K562 (cell line): Measurements from ENCODE around the gene MAP1LC3A. TPM values are rescaled to one million over a fixed set of nuclear protein-coding genes. Genes with fewer than 3 reads are reported as not detected.
"Not testable (repeated sequence)": the region's sequence is repeated elsewhere in the genome, so short reads cannot be mapped to it uniquely, and the experiment has no call there.

Experiments used
- ATAC-seq: fragments of 200-7000 bp; cut with Tn5 transposase; 3 replicates; pipeline ENCODE4 v1.9.1; 2020; ENCODE audit warnings: moderate library complexity
- BruUV-seq: library from RNA; stranded (reverse); fragments of 400-500 nt; replicated peaks from 2 replicates; lab custom pipeline; 2021; lab: Mats Ljungman, UMichigan
- CTCF ChIA-PET: fragments of 300-600 bp; formaldehyde crosslinking; extraction: SDS; loops from one replicate; lab custom pipeline; 2021; ENCODE audit warnings: low intra/inter-chr PET ratio; lab: Yijun Ruan, JAX
- POLR2A ChIA-PET: fragments of 300-600, 350-650 bp; sonication (Branson Sonifier 250); formaldehyde crosslinking; extraction: SDS; loops from one replicate; lab custom pipeline; 2021; ENCODE audit warnings: antibody characterized with exemption, inconsistent platforms; lab: Yijun Ruan, JAX
- DNase-seq, 4 experiments: peaks; one replicate each; pipeline versions ENCODE4 v3.0.0 to v3.0.0-alpha.2; 2011 to 2018; ENCODE audit warnings: low spot score in 3 of 4, mixed read lengths in 3 of 4; ENCODE audit errors: extremely low read depth in 1 of 4
- FAIRE-seq: peaks from 2 replicates; lab custom pipeline; 2011; peaks lifted over from hg19 to GRCh38; lab: Jason Lieb, UNC
- H2AFZ ChIP-seq: 2 replicates; pipeline ENCODE4 v1.6.0; 2011; ENCODE audit warnings: low read depth, low read length, control low read depth, inconsistent platforms
- H3K27ac ChIP-seq: fragments of 200-600 bp; 3 replicates; pipeline ENCODE4 v1.8.0; 2011; ENCODE audit warnings: low read depth, mild to moderate bottlenecking, control low read depth, inconsistent platforms, low read length, moderate library complexity, mixed read lengths; ENCODE audit errors: extremely low read depth
- H3K27me3 ChIP-seq, 2 experiments: fragments of 300-600 bp in 1 of 2; 2 replicates in 1 of 2; 3 replicates in 1 of 2; pipeline versions ENCODE4 v1.6.0 to v1.8.0; 2011; ENCODE audit warnings: inconsistent platforms in 2 of 2, low read length in 2 of 2, mild to moderate bottlenecking in 1 of 2, mixed read lengths in 1 of 2, moderate library complexity in 1 of 2; ENCODE audit not compliant: control insufficient read depth in 2 of 2, insufficient read depth in 2 of 2
- H3K36me3 ChIP-seq: fragments of 300-600 bp; 3 replicates; pipeline ENCODE4 v1.8.0; 2011; ENCODE audit warnings: mild to moderate bottlenecking, low read length, inconsistent platforms; ENCODE audit not compliant: control insufficient read depth, insufficient read depth
- H3K4me1 ChIP-seq, 2 experiments: fragments of 200-600 bp in 1 of 2; replicated peaks in 1 of 2; 2 replicates in 1 of 2; 3 replicates in 1 of 2; pipeline versions ENCODE4 v1.5.1 to v1.8.0; 2011; ENCODE audit warnings: inconsistent platforms in 2 of 2, low read length in 2 of 2, mild to moderate bottlenecking in 1 of 2, mixed read lengths in 1 of 2, moderate library complexity in 1 of 2; ENCODE audit not compliant: control insufficient read depth in 2 of 2, insufficient read depth in 2 of 2
- H3K4me2 ChIP-seq: 2 replicates; pipeline ENCODE4 v1.6.1; 2011; ENCODE audit warnings: low read length, control low read depth, inconsistent platforms, mixed read lengths; ENCODE audit not compliant: insufficient read depth
- H3K4me3 ChIP-seq: fragments of 200-600 bp; sonication (generic), shearing (Covaris generic); 2 replicates; pipeline ENCODE4 v1.5.1; 2016; ENCODE audit warnings: control low read depth, inconsistent platforms
- H3K79me2 ChIP-seq: fragments of 200-600 bp; 3 replicates; pipeline ENCODE4 v1.8.0; 2011; ENCODE audit warnings: low read length, inconsistent platforms; ENCODE audit not compliant: control insufficient read depth, insufficient read depth
- H3K9ac ChIP-seq, 2 experiments: 2 replicates each; pipeline versions ENCODE4 v1.6.0 to v1.6.1; 2011; ENCODE audit warnings: low read depth in 2 of 2, low read length in 2 of 2, control low read depth in 1 of 2, inconsistent platforms in 1 of 2, mild to moderate bottlenecking in 1 of 2, mixed read lengths in 1 of 2; ENCODE audit not compliant: insufficient read depth in 1 of 2
- H3K9me1 ChIP-seq: one replicate; pipeline ENCODE4 v1.6.0; 2011; ENCODE audit warnings: inconsistent platforms, mild to moderate bottlenecking, low read length, moderate library complexity; ENCODE audit not compliant: control insufficient read depth, insufficient read depth
- H3K9me3 ChIP-seq: replicated peaks from 2 replicates; pipeline ENCODE4 v1.5.1; 2011; ENCODE audit warnings: low read depth, low read length, inconsistent platforms; ENCODE audit not compliant: control insufficient read depth, insufficient read depth
- H4K20me1 ChIP-seq: replicated peaks from 2 replicates; pipeline ENCODE4 v1.6.1; 2011; ENCODE audit warnings: low read length, inconsistent platforms, mixed read lengths; ENCODE audit not compliant: control insufficient read depth, insufficient read depth
- FOXJ2 ChIP-seq: fragments of 200-800 bp; sonication (Bioruptor generic); IDR thresholded peaks from 2 replicates; pipeline ENCODE4 v1.6.1; 2016; ENCODE audit warnings: missing genetic modification characterization, missing compliant biosample characterization
- ZNF253 ChIP-seq: fragments of 250-450 bp; sonication (Bioruptor Pico); conservative IDR thresholded peaks from 2 replicates; pipeline ENCODE4 v1.6.1; 2021; ENCODE audit warnings: mild to moderate bottlenecking
- WGBS: fragments of 100-300 bp; shearing (Covaris generic); methylation state at CpG from one replicate; pipeline ENCODE4 v1.1.6; 2016; ENCODE audit warnings: low coverage, mixed read lengths; ENCODE audit not compliant: insufficient coverage; ENCODE audit errors: missing lambda C conversion rate; 5-methylcytosine and 5-hydroxymethylcytosine counted together
- in situ Hi-C: fragments of 300-500 bp; cut with MboI; formaldehyde crosslinking; loops from 4 replicates; pipeline ENCODE4 v1.15.0; 2018; ENCODE audit warnings: inconsistent platforms, mixed read lengths
- intact Hi-C: fragments of 100-400 bp; cut with micrococcal nuclease; formaldehyde crosslinking; loops from 2 replicates; pipeline ENCODE4 v1.14.2; 2022
- polyA plus RNA-seq, 8 experiments: library from polyadenylated mRNA; depleted of rRNA in 4 of 8; stranded (reverse) in 5 of 8; unstranded in 3 of 8; fragments of >200 nt; fragmentation: Nextera tagmentation in 2 of 8; fragmentation: Illumina TruSeq in 1 of 8; extraction: Ambion mirVana in 2 of 8; extraction: Trizol in 1 of 8; gene quantifications; 2 replicates each; pipeline versions ENCODE4 v1.2.1 to v1.2.3, GENCODE V29; 2011 to 2014; ENCODE audit warnings: inconsistent platforms in 1 of 8, missing spikeins in 1 of 8
- total RNA-seq, 7 experiments: library from RNA; depleted of rRNA in 6 of 7; stranded (reverse); fragments of >200 nt in 6 of 7; fragmentation: Illumina TruSeq in 2 of 7; extraction: Trizol in 2 of 7; gene quantifications; 2 replicates each; pipeline versions ENCODE4 v1.2.1 to v1.2.3, GENCODE V29; 2011 to 2021; ENCODE audit warnings: low replicate concordance in 1 of 7
- TF ChIP-seq, protein P1 (sequence below), 2 experiments: fragments of 200-800 bp in 1 of 2; sonication (Bioruptor generic) in 1 of 2; sonication (generic) in 1 of 2; formaldehyde crosslinking in 1 of 2; IDR thresholded peaks in 1 of 2; conservative IDR thresholded peaks in 1 of 2; 2 replicates each; pipeline versions ENCODE4 v1.5.0 to v1.6.1; 2016 to 2020; ENCODE audit warnings: missing compliant biosample characterization in 1 of 2, missing genetic modification characterization in 1 of 2, missing genetic modification reagents in 1 of 2
- TF ChIP-seq, protein P2 (sequence below), 2 experiments: IDR thresholded peaks in 1 of 2; conservative IDR thresholded peaks in 1 of 2; 2 replicates each; pipeline ENCODE4 v1.6.1; 2016; ENCODE audit warnings: low read depth in 2 of 2, mild to moderate bottlenecking in 1 of 2, missing compliant biosample characterization in 1 of 2, missing genetic modification characterization in 1 of 2, moderate library complexity in 1 of 2

Gene MAP1LC3A
- total and polyA plus RNA-seq, 9 of the 15 experiments (the other 6 are each of a cell fraction or from before 2014, with no cell fraction given) = 0.27 to 0.38 TPM; not detected in 7

DNA sequence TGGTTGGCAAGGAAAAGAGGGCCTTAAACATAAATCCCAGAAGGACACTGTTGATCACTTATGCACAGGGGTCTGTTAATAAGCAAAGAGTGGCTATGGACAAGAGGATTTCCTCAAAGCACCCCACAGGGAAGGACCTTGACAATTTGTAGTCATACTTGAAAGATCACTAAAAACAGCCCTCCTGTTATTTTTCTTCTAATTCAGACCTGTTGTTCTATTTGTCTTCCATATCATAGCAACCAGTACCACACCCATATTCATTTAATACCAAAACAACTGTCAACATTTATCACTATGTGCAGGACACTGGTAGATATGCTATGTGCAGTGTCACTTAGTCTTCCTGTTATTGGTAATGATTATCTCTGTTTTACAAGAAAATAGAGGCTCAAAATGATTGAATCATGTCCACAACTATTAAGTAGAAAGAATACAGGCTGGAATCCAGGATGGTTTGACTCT is 45.5 kb upstream of the MAP1LC3A start:
- no peak for ATAC-seq
- H3K79me2 ChIP-seq = peaks cover 27% of the 10 kb centered on the region
- in situ Hi-C loops (no loop called here), intact Hi-C loops (no loop called here)
- no peak overlapping the region for H2AFZ ChIP-seq
- H4K20me1 ChIP-seq = no peaks in the 10 kb centered on the region
- H3K9me1 ChIP-seq = no peaks in the 10 kb centered on the region
- BruUV-seq = no TSS peak
- no peaks in the 10 kb centered on the region for H3K27me3 ChIP-seq
- H3K9ac ChIP-seq = no peak overlapping the region
- peaks cover 12 to 18% of the 10 kb centered on the region in 2 experiments; a peak in 4 of 5 replicates for H3K4me1 ChIP-seq
- TF ChIP-seq, protein P1, sequence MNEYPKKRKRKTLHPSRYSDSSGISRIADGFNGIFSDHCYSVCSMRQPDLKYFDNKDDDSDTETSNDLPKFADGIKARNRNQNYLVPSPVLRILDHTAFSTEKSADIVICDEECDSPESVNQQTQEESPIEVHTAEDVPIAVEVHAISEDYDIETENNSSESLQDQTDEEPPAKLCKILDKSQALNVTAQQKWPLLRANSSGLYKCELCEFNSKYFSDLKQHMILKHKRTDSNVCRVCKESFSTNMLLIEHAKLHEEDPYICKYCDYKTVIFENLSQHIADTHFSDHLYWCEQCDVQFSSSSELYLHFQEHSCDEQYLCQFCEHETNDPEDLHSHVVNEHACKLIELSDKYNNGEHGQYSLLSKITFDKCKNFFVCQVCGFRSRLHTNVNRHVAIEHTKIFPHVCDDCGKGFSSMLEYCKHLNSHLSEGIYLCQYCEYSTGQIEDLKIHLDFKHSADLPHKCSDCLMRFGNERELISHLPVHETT (CRISPR knock-in tag; conservative IDR thresholded peaks at IDR 0.05 in 1 of 2, IDR thresholded peaks at IDR 0.05 in 1 of 2) = no peak
- TF ChIP-seq, protein P2, sequence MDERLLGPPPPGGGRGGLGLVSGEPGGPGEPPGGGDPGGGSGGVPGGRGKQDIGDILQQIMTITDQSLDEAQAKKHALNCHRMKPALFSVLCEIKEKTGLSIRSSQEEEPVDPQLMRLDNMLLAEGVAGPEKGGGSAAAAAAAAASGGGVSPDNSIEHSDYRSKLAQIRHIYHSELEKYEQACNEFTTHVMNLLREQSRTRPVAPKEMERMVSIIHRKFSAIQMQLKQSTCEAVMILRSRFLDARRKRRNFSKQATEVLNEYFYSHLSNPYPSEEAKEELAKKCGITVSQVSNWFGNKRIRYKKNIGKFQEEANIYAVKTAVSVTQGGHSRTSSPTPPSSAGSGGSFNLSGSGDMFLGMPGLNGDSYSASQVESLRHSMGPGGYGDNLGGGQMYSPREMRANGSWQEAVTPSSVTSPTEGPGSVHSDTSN (CRISPR knock-in tag; IDR thresholded peaks at IDR 0.05; ENCODE audit: low read depth) = no peak
- TF ChIP-seq, protein P2 (tag; conservative IDR thresholded peaks at IDR 0.05; ENCODE audit: low read depth) = 0 out of 2 replicates have a peak, but pooled peaks have one; percentile 42
- TF ChIP-seq ZNF253 (CRISPR knock-in tag) (no peak), FOXJ2 (tag) (peak; percentile 96)
- ChIA-PET POLR2A (interaction anchor here (1.1 kb wide), 1 partner anchor 24 kb away, joined by 3 read pairs; no protein-coding TSS in a partner anchor), CTCF (no interaction called here)
- no peak overlapping the region for H3K4me3 ChIP-seq
- no peaks in the 10 kb centered on the region for H3K9me3 ChIP-seq
- no peak for FAIRE-seq
- peaks cover 29% of the 10 kb centered on the region; the same call in 2 of the 3 replicates for H3K36me3 ChIP-seq
- no peak for DNase-seq
- peak overlapping the region; percentile 15; the same call in 1 of the 3 replicates for H3K27ac ChIP-seq
- H3K4me2 ChIP-seq = no peak overlapping the region

DNA sequence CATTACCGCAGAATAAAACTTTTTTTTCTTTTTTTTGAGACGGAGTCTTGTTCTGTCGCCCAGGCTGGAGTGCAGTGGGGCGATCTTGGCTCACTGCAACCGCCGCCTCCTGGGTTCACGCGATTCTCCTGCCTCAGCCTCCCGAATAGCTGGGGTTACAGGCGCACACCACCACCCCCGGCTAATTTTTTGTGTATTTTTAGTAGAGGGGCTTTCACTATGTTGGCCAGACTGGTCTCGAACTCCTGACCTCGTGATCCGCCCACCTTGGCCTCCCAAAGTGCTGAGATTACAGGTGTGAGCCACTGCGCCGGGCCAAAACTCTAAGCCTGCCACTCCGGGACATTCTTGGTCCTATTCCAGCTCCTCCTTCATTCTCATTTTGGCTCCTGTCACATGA is 44.5 kb upstream of the MAP1LC3A start:
- H3K36me3 ChIP-seq = peaks cover 19% of the 10 kb centered on the region; the same call in 2 of the 3 replicates
- DNase-seq, H3K9me3 ChIP-seq, H3K9ac ChIP-seq, CTCF ChIA-PET, H2AFZ ChIP-seq, H3K27ac ChIP-seq, H3K4me2 ChIP-seq, ATAC-seq, H3K9me1 ChIP-seq, H3K4me3 ChIP-seq, intact Hi-C loops, in situ Hi-C loops, FAIRE-seq, BruUV-seq, H3K27me3 ChIP-seq, H4K20me1 ChIP-seq: not testable (repeated sequence)
- POLR2A ChIA-PET = interaction anchor here (0.9 kb wide), 1 partner anchor 11 kb away, joined by 4 read pairs; no protein-coding TSS in a partner anchor
- H3K79me2 ChIP-seq = peaks cover 37% of the 10 kb centered on the region
- WGBS = 85% methylated on average over 17 of the region's 17 CpGs
- H3K4me1 ChIP-seq = peaks cover 12 to 18% of the 10 kb centered on the region in 2 experiments; a peak in 4 of 5 replicates
